ENCODE measurements around the gene TAAR8. TPM values are rescaled to one million over a fixed set of nuclear protein-coding genes. Genes with fewer than 3 reads are reported as not detected.

Gene TAAR8
- total RNA-seq, 1 donor from 2014 or later: not detected

Small RNA genes lying within 50 kb of the gene (small RNA-seq; reads per million reads assigned to genes)
- gene TAAR7P: not detected

Other genes starting within 250 kb of the TAAR8 start
- 1.0 TPM for gene MOXD1, start 151.2 kb upstream of the TAAR8 start, total RNA-seq
- gene STX7, start 39.6 kb upstream of the TAAR8 start, total RNA-seq: 10.4 TPM
- not detected for gene TAAR9, start 14.4 kb upstream of the TAAR8 start, total RNA-seq
- not detected for gene TAAR6, start 17.6 kb downstream of the TAAR8 start, total RNA-seq
- gene TAAR5, start 37.1 kb downstream of the TAAR8 start, total RNA-seq: not detected
- gene TAAR2, start 71.6 kb downstream of the TAAR8 start, total RNA-seq: not detected
- gene TAAR1, start 106.5 kb downstream of the TAAR8 start, total RNA-seq: not detected
- gene VNN1, start 161.4 kb downstream of the TAAR8 start, total RNA-seq: under 0.01 TPM
- gene VNN2, start 205.2 kb downstream of the TAAR8 start, total RNA-seq: 8.4 TPM
- gene SLC18B1, start 246.0 kb downstream of the TAAR8 start, total RNA-seq: 12.0 TPM

Measured in skeletal muscle tissue (tissue), 2 donors.